ENCODE results near the gene SPARCL1.

The SPARCL1 gene

GRCh38 chr4:87541956-87542709 lies 13.0 kb upstream of the SPARCL1 start:
- Histone ChIP-seq H3K9me3 (ENCODE audit: control insufficient read depth in 2 of 2, low read length in 2 of 2) (no peaks in the 10 kb centered on the region), H3K9ac (ENCODE audit: low read depth in 1 of 2, low read length in 2 of 2) (no peak overlapping the region), H3K4me3 (ENCODE audit: low read length in 2 of 2) (no peak overlapping the region), H3K4me1 (ENCODE audit: control insufficient read depth in 2 of 2, insufficient read depth in 2 of 2, low read length in 2 of 2) (no peaks in the 10 kb centered on the region), H3K36me3 (ENCODE audit: control insufficient read depth in 2 of 2, insufficient read depth in 2 of 2, low read length in 2 of 2) (no peaks in the 10 kb centered on the region), H3K27me3 (ENCODE audit: control insufficient read depth in 2 of 2, insufficient read depth in 2 of 2, low read length in 2 of 2) (no peaks in the 10 kb centered on the region), H3K27ac (ENCODE audit: low read depth in 2 of 2, low read length in 2 of 2) (no peak overlapping the region)

- Histone ChIP-seq H3K27me3 (ENCODE audit: control insufficient read depth in 2 of 2, insufficient read depth in 2 of 2, low read length in 2 of 2) (no peaks in the 10 kb centered on the region), H3K4me3 (ENCODE audit: low read length in 2 of 2) (no peak overlapping the region), H3K9ac (ENCODE audit: low read depth in 1 of 2, low read length in 2 of 2) (no peak overlapping the region), H3K27ac (ENCODE audit: low read depth in 2 of 2, low read length in 2 of 2) (no peak overlapping the region), H3K9me3 (ENCODE audit: control insufficient read depth in 2 of 2, low read length in 2 of 2) (no peaks in the 10 kb centered on the region), H3K36me3 (ENCODE audit: control insufficient read depth in 2 of 2, insufficient read depth in 2 of 2, low read length in 2 of 2) (no peaks in the 10 kb centered on the region), H3K4me1 (ENCODE audit: control insufficient read depth in 2 of 2, insufficient read depth in 2 of 2, low read length in 2 of 2) (no peaks in the 10 kb centered on the region)
Measured at GRCh38 chr4:87541521-87541920, 12.3 kb upstream of the SPARCL1 start.

GRCh38 chr4:87540146-87541058 lies 11.2 kb upstream of the SPARCL1 start:
- Histone ChIP-seq H3K4me3 (ENCODE audit: low read length in 2 of 2) (no peak overlapping the region), H3K27me3 (ENCODE audit: control insufficient read depth in 2 of 2, insufficient read depth in 2 of 2, low read length in 2 of 2) (no peaks in the 10 kb centered on the region), H3K4me1 (ENCODE audit: control insufficient read depth in 2 of 2, insufficient read depth in 2 of 2, low read length in 2 of 2) (no peaks in the 10 kb centered on the region), H3K9ac (ENCODE audit: low read depth in 1 of 2, low read length in 2 of 2) (no peak overlapping the region), H3K9me3 (ENCODE audit: control insufficient read depth in 2 of 2, low read length in 2 of 2) (no peaks in the 10 kb centered on the region), H3K27ac (ENCODE audit: low read depth in 2 of 2, low read length in 2 of 2) (peak overlapping the region; percentile 44 to 69), H3K36me3 (ENCODE audit: control insufficient read depth in 2 of 2, insufficient read depth in 2 of 2, low read length in 2 of 2) (no peaks in the 10 kb centered on the region)

GRCh38 chr4:87532907-87533306 lies 3.7 kb upstream of the SPARCL1 start:
- H3K27me3 ChIP-seq (ENCODE audit: control insufficient read depth in 2 of 2, insufficient read depth in 2 of 2, low read length in 2 of 2), result no peaks in the 10 kb centered on the region
- no peaks in the 10 kb centered on the region for H3K36me3 ChIP-seq (ENCODE audit: control insufficient read depth in 2 of 2, insufficient read depth in 2 of 2, low read length in 2 of 2)
- no peak overlapping the region for H3K27ac ChIP-seq (ENCODE audit: low read depth in 2 of 2, low read length in 2 of 2)
- H3K4me1 ChIP-seq (ENCODE audit: control insufficient read depth in 2 of 2, insufficient read depth in 2 of 2, low read length in 2 of 2), result no peaks in the 10 kb centered on the region
- H3K9me3 ChIP-seq (ENCODE audit: control insufficient read depth in 2 of 2, low read length in 2 of 2), result no peaks in the 10 kb centered on the region
- no peak overlapping the region for H3K4me3 ChIP-seq (ENCODE audit: low read length in 2 of 2)
- H3K9ac ChIP-seq (ENCODE audit: low read depth in 1 of 2, low read length in 2 of 2), result no peak overlapping the region

GRCh38 chr4:87532109-87532508 lies 2.9 kb upstream of the SPARCL1 start:
- no peak overlapping the region for H3K4me3 ChIP-seq (ENCODE audit: low read length in 2 of 2)
- no peaks in the 10 kb centered on the region for H3K36me3 ChIP-seq (ENCODE audit: control insufficient read depth in 2 of 2, insufficient read depth in 2 of 2, low read length in 2 of 2)
- H3K9me3 ChIP-seq (ENCODE audit: control insufficient read depth in 2 of 2, low read length in 2 of 2), result no peaks in the 10 kb centered on the region
- H3K27me3 ChIP-seq (ENCODE audit: control insufficient read depth in 2 of 2, insufficient read depth in 2 of 2, low read length in 2 of 2), result no peaks in the 10 kb centered on the region
- H3K4me1 ChIP-seq (ENCODE audit: control insufficient read depth in 2 of 2, insufficient read depth in 2 of 2, low read length in 2 of 2), result no peaks in the 10 kb centered on the region
- H3K9ac ChIP-seq (ENCODE audit: low read depth in 1 of 2, low read length in 2 of 2), result no peak overlapping the region
- peak overlapping the region; percentile 20 to 32 for H3K27ac ChIP-seq (ENCODE audit: low read depth in 2 of 2, low read length in 2 of 2)

GRCh38 chr4:87531621-87532020 lies 2.4 kb upstream of the SPARCL1 start:
- no peaks in the 10 kb centered on the region for H3K4me1 ChIP-seq (ENCODE audit: control insufficient read depth in 2 of 2, insufficient read depth in 2 of 2, low read length in 2 of 2)
- no peaks in the 10 kb centered on the region for H3K36me3 ChIP-seq (ENCODE audit: control insufficient read depth in 2 of 2, insufficient read depth in 2 of 2, low read length in 2 of 2)
- no peak overlapping the region for H3K9ac ChIP-seq (ENCODE audit: low read depth in 1 of 2, low read length in 2 of 2)
- H3K27me3 ChIP-seq (ENCODE audit: control insufficient read depth in 2 of 2, insufficient read depth in 2 of 2, low read length in 2 of 2), result no peaks in the 10 kb centered on the region
- H3K9me3 ChIP-seq (ENCODE audit: control insufficient read depth in 2 of 2, low read length in 2 of 2), result no peaks in the 10 kb centered on the region
- H3K4me3 ChIP-seq (ENCODE audit: low read length in 2 of 2), result no peak overlapping the region
- peak overlapping the region; percentile 44 to 69 for H3K27ac ChIP-seq (ENCODE audit: low read depth in 2 of 2, low read length in 2 of 2)

- Histone ChIP-seq H3K36me3 (ENCODE audit: control insufficient read depth in 2 of 2, insufficient read depth in 2 of 2, low read length in 2 of 2) (no peaks in the 10 kb centered on the region), H3K4me3 (ENCODE audit: low read length in 2 of 2) (no peak overlapping the region), H3K4me1 (ENCODE audit: control insufficient read depth in 2 of 2, insufficient read depth in 2 of 2, low read length in 2 of 2) (no peaks in the 10 kb centered on the region), H3K27me3 (ENCODE audit: control insufficient read depth in 2 of 2, insufficient read depth in 2 of 2, low read length in 2 of 2) (no peaks in the 10 kb centered on the region), H3K9ac (ENCODE audit: low read depth in 1 of 2, low read length in 2 of 2) (no peak overlapping the region), H3K27ac (ENCODE audit: low read depth in 2 of 2, low read length in 2 of 2) (peak overlapping the region; percentile 44 to 86), H3K9me3 (ENCODE audit: control insufficient read depth in 2 of 2, low read length in 2 of 2) (no peaks in the 10 kb centered on the region)
Measured at GRCh38 chr4:87530868-87531267, 1.7 kb upstream of the SPARCL1 start.

GRCh38 chr4:87530229-87530628 lies 1.1 kb upstream of the SPARCL1 start:
- no peaks in the 10 kb centered on the region for H3K4me1 ChIP-seq (ENCODE audit: control insufficient read depth in 2 of 2, insufficient read depth in 2 of 2, low read length in 2 of 2)
- H3K9me3 ChIP-seq (ENCODE audit: control insufficient read depth in 2 of 2, low read length in 2 of 2), result no peaks in the 10 kb centered on the region
- peak overlapping the region in 1 of 2 donors; percentile 51 for H3K9ac ChIP-seq (ENCODE audit: low read depth in 1 of 2, low read length in 2 of 2)
- H3K4me3 ChIP-seq (ENCODE audit: low read length in 2 of 2), result no peak overlapping the region
- no peaks in the 10 kb centered on the region for H3K27me3 ChIP-seq (ENCODE audit: control insufficient read depth in 2 of 2, insufficient read depth in 2 of 2, low read length in 2 of 2)
- peak overlapping the region; percentile 67 to 86 for H3K27ac ChIP-seq (ENCODE audit: low read depth in 2 of 2, low read length in 2 of 2)
- H3K36me3 ChIP-seq (ENCODE audit: control insufficient read depth in 2 of 2, insufficient read depth in 2 of 2, low read length in 2 of 2), result no peaks in the 10 kb centered on the region

- peaks cover 0 to 3% of the 10 kb centered on the region in 2 donors for H3K4me1 ChIP-seq (ENCODE audit: control insufficient read depth in 2 of 2, insufficient read depth in 2 of 2, low read length in 2 of 2)
- H3K36me3 ChIP-seq (ENCODE audit: control insufficient read depth in 2 of 2, insufficient read depth in 2 of 2, low read length in 2 of 2), result no peaks in the 10 kb centered on the region
- no peaks in the 10 kb centered on the region for H3K27me3 ChIP-seq (ENCODE audit: control insufficient read depth in 2 of 2, insufficient read depth in 2 of 2, low read length in 2 of 2)
- peaks cover 0 to 4% of the 10 kb centered on the region in 2 donors for H3K9me3 ChIP-seq (ENCODE audit: control insufficient read depth in 2 of 2, low read length in 2 of 2)
- H3K4me3 ChIP-seq (ENCODE audit: low read length in 2 of 2), result peak overlapping the region; percentile 57 to 68
- peak overlapping the region; percentile 29 to 64 for H3K9ac ChIP-seq (ENCODE audit: low read depth in 1 of 2, low read length in 2 of 2)
- peak overlapping the region; percentile 69 to 86 for H3K27ac ChIP-seq (ENCODE audit: low read depth in 2 of 2, low read length in 2 of 2)
Measured at GRCh38 chr4:87527431-87528220, 1.6 kb downstream of the SPARCL1 start.

Measured in mucosa of rectum (tissue), 2 donors.